Karpas-422 (cell line): Measurements from ENCODE around the gene CKM. TPM values are rescaled to one million over a fixed set of nuclear protein-coding genes. Genes with fewer than 3 reads are reported as not detected.
"Not testable (repeated sequence)": the region's sequence is repeated elsewhere in the genome, so short reads cannot be mapped to it uniquely, and the experiment has no call there.

Experiments used
- DNase-seq: peaks from one replicate; pipeline ENCODE4 v3.0.0-alpha.2; 2015
- H2AFZ ChIP-seq: fragments of 200-600 bp; sonication (generic); 2 replicates; pipeline ENCODE4 v1.6.1; 2014; ENCODE audit warnings: antibody characterized with exemption, low read length, mixed read lengths
- H3K27ac ChIP-seq: fragments of 200-600 bp; sonication (generic); 2 replicates; pipeline ENCODE4 v1.5.1; 2014; ENCODE audit warnings: mild to moderate bottlenecking, low read length, moderate library complexity
- H3K27me3 ChIP-seq: fragments of 200-600 bp; sonication (generic); 2 replicates; pipeline ENCODE4 v1.6.1; 2014; ENCODE audit warnings: low read length, mixed read lengths
- H3K36me3 ChIP-seq: fragments of 200-600 bp; sonication (generic); 2 replicates; pipeline ENCODE4 v1.6.1; 2014; ENCODE audit warnings: low read length, mixed read lengths; ENCODE audit not compliant: insufficient read depth
- H3K4me1 ChIP-seq: fragments of 200-600 bp; sonication (generic); 2 replicates; pipeline ENCODE4 v1.6.1; 2014; ENCODE audit warnings: mild to moderate bottlenecking, low read length, mixed read lengths
- H3K4me2 ChIP-seq: fragments of 200-600 bp; sonication (generic); 2 replicates; pipeline ENCODE4 v1.6.1; 2014; ENCODE audit warnings: low read length, low read depth, mild to moderate bottlenecking; ENCODE audit not compliant: poor library complexity, severe bottlenecking
- H3K4me3 ChIP-seq: fragments of 200-600 bp; sonication (generic); 2 replicates; pipeline ENCODE4 v1.5.1; 2014; ENCODE audit warnings: mild to moderate bottlenecking, antibody characterized with exemption, low read length, mixed read lengths
- H3K79me2 ChIP-seq: fragments of 200-600 bp; sonication (generic); 2 replicates; pipeline ENCODE4 v1.6.1; 2014; ENCODE audit warnings: mild to moderate bottlenecking, low read length, mixed read lengths
- H3K9ac ChIP-seq: fragments of 200-600 bp; sonication (generic); 2 replicates; pipeline ENCODE4 v1.6.0; 2014; ENCODE audit warnings: low read length
- H3K9me2 ChIP-seq: fragments of 200-600 bp; sonication (generic), shearing (Covaris generic); replicated peaks from 2 replicates; pipeline ENCODE4 v1.6.0; 2014; ENCODE audit warnings: mild to moderate bottlenecking, low read length, moderate library complexity; ENCODE audit not compliant: insufficient read depth
- H3K9me3 ChIP-seq: fragments of 300-700, 200-600 bp; sonication (generic); 2 replicates; pipeline ENCODE4 v1.6.1; 2014; ENCODE audit warnings: low read length, mixed read lengths
- H4K20me1 ChIP-seq: fragments of 200-600 bp; sonication (generic); 2 replicates; pipeline ENCODE4 v1.6.1; 2014; ENCODE audit warnings: mild to moderate bottlenecking, antibody characterized with exemption, low read length, low read depth; ENCODE audit not compliant: insufficient read depth
- total RNA-seq: library from RNA; depleted of rRNA; stranded (reverse); fragments of >200 nt; shearing (Covaris generic); gene quantifications from 2 replicates; pipeline ENCODE4 v1.2.3, GENCODE V29; 2014; ENCODE audit warnings: low replicate concordance

CKM gene
- total RNA-seq, 1 experiment from 2014 or later, result not detected

DNA sequence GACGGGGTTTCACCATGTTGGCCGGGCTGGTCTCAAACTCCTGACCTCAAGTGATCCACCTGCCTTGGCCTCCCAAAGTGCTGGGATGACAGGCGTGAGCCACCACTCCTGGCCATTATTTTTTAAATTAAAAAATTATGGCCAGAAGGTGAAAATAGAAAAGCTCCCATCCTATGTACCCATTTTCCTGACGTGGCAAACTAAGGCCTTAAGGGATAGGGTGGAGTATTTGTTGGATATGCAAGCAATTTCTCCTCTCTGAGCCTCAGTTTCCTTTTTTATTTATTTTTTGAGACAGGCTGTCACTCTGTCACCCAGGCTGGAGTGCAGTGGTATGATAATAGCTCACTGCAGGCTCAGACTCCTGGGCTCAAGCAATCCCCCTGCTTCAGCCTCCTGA, 12.2 kb upstream of the CKM start:
- not testable (repeated sequence) for H4K20me1 ChIP-seq, H3K36me3 ChIP-seq, H2AFZ ChIP-seq, H3K4me1 ChIP-seq, H3K9ac ChIP-seq, H3K27ac ChIP-seq, H3K27me3 ChIP-seq, H3K4me3 ChIP-seq, H3K9me3 ChIP-seq, DNase-seq, H3K79me2 ChIP-seq, H3K4me2 ChIP-seq, H3K9me2 ChIP-seq

- Histone ChIP-seq H3K27me3 (no peaks in the 10 kb centered on the region), H3K9ac (no peak overlapping the region), H3K4me1 (peaks cover 2% of the 10 kb centered on the region; the same call in 1 of the 2 replicates), H3K36me3 (no peaks in the 10 kb centered on the region), H3K27ac (no peak overlapping the region), H3K79me2 (no peaks in the 10 kb centered on the region), H3K4me3 (no peak overlapping the region), H3K9me2 (no peaks in the 10 kb centered on the region), H4K20me1 (no peaks in the 10 kb centered on the region), H2AFZ (no peak overlapping the region), H3K9me3 (no peaks in the 10 kb centered on the region), H3K4me2 (no peak overlapping the region)
- peak; percentile 54 for DNase-seq
Measured at GRCh38 chr19:45333609-45334303, 11.1 kb upstream of the CKM start.

DNA sequence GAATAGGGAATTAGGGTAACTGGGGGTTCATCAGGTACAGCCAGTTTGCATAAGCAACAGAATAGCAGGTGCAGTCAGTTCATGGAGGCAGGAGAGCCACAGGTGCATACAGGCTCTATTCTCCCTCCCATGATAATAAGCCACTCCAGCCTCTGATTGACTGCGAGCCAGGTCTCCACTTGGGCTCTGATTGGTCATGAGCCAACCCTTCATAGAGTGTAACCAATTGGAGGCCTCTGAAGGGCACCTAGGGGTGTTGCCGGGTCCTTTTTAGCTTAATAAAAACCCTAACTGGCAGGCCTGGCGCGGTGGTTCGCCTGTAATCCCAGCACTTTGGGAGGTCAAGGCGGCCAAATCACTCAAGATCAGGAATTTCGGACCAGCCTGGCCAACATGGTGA, 8.7 kb upstream of the CKM start:
- Histone ChIP-seq H3K4me3 (no peak overlapping the region), H3K9me3 (no peaks in the 10 kb centered on the region), H3K27me3 (no peaks in the 10 kb centered on the region), H3K9ac (no peak overlapping the region), H3K9me2 (no peaks in the 10 kb centered on the region), H4K20me1 (no peaks in the 10 kb centered on the region), H3K4me1 (peaks cover 1% of the 10 kb centered on the region; the same call in 1 of the 2 replicates), H3K27ac (no peak overlapping the region), H3K79me2 (no peaks in the 10 kb centered on the region), H2AFZ (no peak overlapping the region), H3K4me2 (no peak overlapping the region), H3K36me3 (no peaks in the 10 kb centered on the region)
- DNase-seq, result peak; percentile 74

DNA sequence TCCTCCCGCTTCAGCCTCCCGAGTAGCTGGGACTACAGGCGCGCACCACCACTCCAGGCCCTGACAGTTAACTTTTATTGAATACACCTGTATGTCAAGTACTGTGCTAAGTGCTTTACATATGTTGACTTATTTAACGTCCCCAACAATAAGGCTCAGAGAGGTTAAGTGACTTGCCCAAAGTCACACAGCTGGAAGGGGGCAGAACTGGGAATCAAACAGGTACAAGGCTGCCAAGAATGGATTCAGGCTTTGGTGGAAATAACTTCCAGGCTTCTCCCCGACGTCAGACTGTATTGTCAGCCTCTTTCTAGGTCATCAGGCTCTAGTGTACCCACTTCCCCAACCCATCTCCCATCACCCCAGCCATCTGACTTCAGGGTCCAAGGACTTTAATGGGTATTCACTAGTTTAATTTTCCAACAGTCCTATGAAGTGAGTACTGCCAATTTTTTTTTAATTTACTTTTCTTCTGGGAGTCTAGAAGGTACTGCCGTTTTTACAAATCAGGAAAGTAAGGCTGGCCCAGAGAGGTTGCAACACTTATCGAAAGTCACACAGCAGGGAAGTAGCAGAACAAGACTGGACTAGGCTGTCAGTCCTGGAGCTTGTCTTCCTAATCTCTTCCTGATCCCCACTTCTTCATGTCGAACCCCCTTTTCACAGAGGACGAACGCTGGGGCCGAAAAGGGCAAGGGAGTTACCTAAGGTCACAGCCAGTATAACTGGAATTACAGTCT, 4.9 kb upstream of the CKM start:
- Histone ChIP-seq H2AFZ (no peak overlapping the region), H3K4me3 (no peak overlapping the region), H3K36me3 (no peaks in the 10 kb centered on the region), H3K9me2 (no peaks in the 10 kb centered on the region), H3K4me2 (no peak overlapping the region), H3K9me3 (no peaks in the 10 kb centered on the region), H3K27ac (no peak overlapping the region), H3K9ac (no peak overlapping the region), H3K4me1 (peaks cover 2% of the 10 kb centered on the region; the same call in 1 of the 2 replicates), H4K20me1 (no peaks in the 10 kb centered on the region), H3K27me3 (no peaks in the 10 kb centered on the region), H3K79me2 (no peaks in the 10 kb centered on the region)
- DNase-seq, result no peak

- no peak overlapping the region for H3K27ac ChIP-seq
- no peaks in the 10 kb centered on the region for H3K79me2 ChIP-seq
- no peaks in the 10 kb centered on the region for H4K20me1 ChIP-seq
- H3K9ac ChIP-seq, result no peak overlapping the region
- H3K4me2 ChIP-seq, result no peak overlapping the region
- no peaks in the 10 kb centered on the region for H3K9me2 ChIP-seq
- DNase-seq, result no peak
- no peaks in the 10 kb centered on the region for H3K27me3 ChIP-seq
- H3K9me3 ChIP-seq, result no peaks in the 10 kb centered on the region
- H2AFZ ChIP-seq, result no peak overlapping the region
- peaks cover 2% of the 10 kb centered on the region; the same call in 1 of the 2 replicates for H3K4me1 ChIP-seq
- no peaks in the 10 kb centered on the region for H3K36me3 ChIP-seq
- H3K4me3 ChIP-seq, result no peak overlapping the region
Measured at GRCh38 chr19:45324349-45324907, 1.8 kb upstream of the CKM start.

DNA sequence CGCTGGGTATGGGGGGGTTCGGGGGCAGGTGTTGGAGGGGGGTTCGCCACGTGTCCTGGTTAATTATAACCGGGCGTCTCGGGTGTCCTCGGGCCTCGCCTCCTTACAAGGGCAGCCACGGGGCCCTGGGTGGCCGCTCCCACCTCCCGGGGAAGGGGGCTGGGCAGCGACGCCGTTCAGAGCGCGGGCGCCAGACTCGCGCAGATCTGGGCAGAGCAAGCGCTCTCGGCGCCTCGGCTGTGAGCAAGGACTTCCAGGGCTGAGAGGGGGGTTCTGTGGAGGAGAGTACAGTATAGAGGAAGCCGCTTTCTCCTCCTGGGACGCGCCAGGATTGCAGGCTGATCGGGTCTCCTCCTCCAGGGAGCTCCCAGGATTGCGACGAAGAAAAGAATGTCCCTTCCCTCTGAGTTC, 1.0 kb upstream of the CKM start:
- H3K9me2 ChIP-seq, result no peaks in the 10 kb centered on the region
- H3K36me3 ChIP-seq, result no peaks in the 10 kb centered on the region
- no peak overlapping the region for H2AFZ ChIP-seq
- H4K20me1 ChIP-seq, result no peaks in the 10 kb centered on the region
- no peak overlapping the region for H3K9ac ChIP-seq
- no peak for DNase-seq
- H3K27me3 ChIP-seq, result no peaks in the 10 kb centered on the region
- H3K4me1 ChIP-seq, result peaks cover 2% of the 10 kb centered on the region; the same call in 1 of the 2 replicates
- no peak overlapping the region for H3K4me2 ChIP-seq
- no peaks in the 10 kb centered on the region for H3K9me3 ChIP-seq
- H3K79me2 ChIP-seq, result no peaks in the 10 kb centered on the region
- no peak overlapping the region for H3K4me3 ChIP-seq
- H3K27ac ChIP-seq, result no peak overlapping the region

DNA sequence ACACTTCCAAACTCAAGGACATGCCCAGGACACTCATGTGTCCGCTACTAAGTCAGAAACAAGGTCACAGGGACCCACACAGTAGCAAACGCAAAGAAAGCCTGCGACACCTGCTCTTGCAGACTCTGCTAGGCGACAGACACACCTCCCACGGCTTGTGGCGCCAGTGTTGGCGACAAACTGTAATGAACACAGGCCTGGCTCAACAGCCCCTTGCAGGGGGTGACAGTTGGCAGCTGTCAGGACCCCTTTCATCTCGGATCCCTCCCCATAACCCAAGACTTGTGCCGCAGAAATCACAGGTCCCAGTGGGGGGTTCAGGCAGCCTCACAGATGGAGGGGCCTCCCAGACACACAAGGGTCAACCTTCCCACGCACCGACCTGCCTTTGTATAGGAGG, 364 bp downstream of the CKM start:
- Histone ChIP-seq H3K9me3 (no peaks in the 10 kb centered on the region), H4K20me1 (no peaks in the 10 kb centered on the region), H3K27ac (no peak overlapping the region), H3K79me2 (no peaks in the 10 kb centered on the region), H3K9me2 (no peaks in the 10 kb centered on the region), H3K4me2 (no peak overlapping the region), H2AFZ (no peak overlapping the region), H3K4me1 (peaks cover 2% of the 10 kb centered on the region; the same call in 1 of the 2 replicates), H3K36me3 (no peaks in the 10 kb centered on the region), H3K27me3 (no peaks in the 10 kb centered on the region), H3K9ac (no peak overlapping the region), H3K4me3 (no peak overlapping the region)
- no peak for DNase-seq

GRCh38 chr19:45321848-45322247, 827 bp downstream of the CKM start:
- H2AFZ ChIP-seq, result no peak overlapping the region
- no peaks in the 10 kb centered on the region for H4K20me1 ChIP-seq
- no peaks in the 10 kb centered on the region for H3K79me2 ChIP-seq
- no peaks in the 10 kb centered on the region for H3K9me2 ChIP-seq
- no peak for DNase-seq
- no peaks in the 10 kb centered on the region for H3K9me3 ChIP-seq
- no peaks in the 10 kb centered on the region for H3K27me3 ChIP-seq
- peaks cover 2% of the 10 kb centered on the region; the same call in 1 of the 2 replicates for H3K4me1 ChIP-seq
- H3K9ac ChIP-seq, result no peak overlapping the region
- no peak overlapping the region for H3K27ac ChIP-seq
- no peak overlapping the region for H3K4me3 ChIP-seq
- no peak overlapping the region for H3K4me2 ChIP-seq
- no peaks in the 10 kb centered on the region for H3K36me3 ChIP-seq
